ENCODE data around the gene PAPPA2. TPM values are rescaled to one million over a fixed set of nuclear protein-coding genes. Genes with fewer than 3 reads are reported as not detected.

PAPPA2 gene
- total RNA-seq, 4 donors from 2014 or later, result under 0.01 to 3.1 (median 0.45) TPM

DNA sequence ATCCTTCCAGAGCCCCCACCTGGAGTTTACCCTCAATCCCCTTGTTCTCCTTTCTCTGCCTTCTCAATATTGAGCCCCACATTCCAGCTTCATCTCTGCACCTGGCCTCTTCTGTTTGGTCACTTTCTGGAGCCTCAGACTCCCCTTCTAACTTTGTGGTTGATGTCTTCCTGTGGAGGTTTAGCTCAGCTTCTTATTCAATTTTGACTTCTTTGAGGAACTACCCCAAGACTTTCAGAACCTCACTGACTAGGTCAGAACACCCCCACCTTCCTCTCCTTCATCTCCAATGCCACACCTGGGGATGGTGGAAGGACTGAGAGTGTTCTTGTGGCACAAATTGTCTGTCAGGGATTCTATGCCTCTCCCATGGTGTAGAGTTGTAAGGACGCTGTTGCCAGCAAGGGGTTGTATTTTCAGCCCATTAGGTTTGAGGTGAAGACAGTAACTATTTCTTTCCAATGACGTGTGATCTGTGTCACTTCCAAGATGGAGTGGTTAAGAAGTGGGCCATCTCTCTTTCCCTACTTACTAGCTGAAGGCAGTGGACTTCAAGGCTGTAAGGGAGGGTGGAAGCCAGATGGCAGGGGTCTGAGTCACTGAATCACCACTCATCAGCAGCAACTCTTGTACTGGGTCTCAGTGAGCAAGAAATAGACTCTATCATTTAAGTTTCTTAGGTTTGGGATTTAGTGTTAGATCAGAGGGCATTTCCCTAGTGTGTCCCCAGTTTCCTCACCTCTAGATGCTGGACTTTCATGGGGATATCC lies 80.6 kb downstream of the PAPPA2 start:
- 73% methylated on average over 2 of the region's 2 CpGs for WGBS
- Histone ChIP-seq H3K36me3 (no peaks in the 10 kb centered on the region), H3K27ac (replicated peaks in 1 of 4) (no peak overlapping the region), H3K4me3 (no peak overlapping the region), H3K4me1 (no peaks in the 10 kb centered on the region), H3K27me3 (peaks cover 0 to 20% (median 0%) of the 10 kb centered on the region in 4 donors), H3K9me3 (no peaks in the 10 kb centered on the region)
- TF ChIP-seq, protein P1, sequence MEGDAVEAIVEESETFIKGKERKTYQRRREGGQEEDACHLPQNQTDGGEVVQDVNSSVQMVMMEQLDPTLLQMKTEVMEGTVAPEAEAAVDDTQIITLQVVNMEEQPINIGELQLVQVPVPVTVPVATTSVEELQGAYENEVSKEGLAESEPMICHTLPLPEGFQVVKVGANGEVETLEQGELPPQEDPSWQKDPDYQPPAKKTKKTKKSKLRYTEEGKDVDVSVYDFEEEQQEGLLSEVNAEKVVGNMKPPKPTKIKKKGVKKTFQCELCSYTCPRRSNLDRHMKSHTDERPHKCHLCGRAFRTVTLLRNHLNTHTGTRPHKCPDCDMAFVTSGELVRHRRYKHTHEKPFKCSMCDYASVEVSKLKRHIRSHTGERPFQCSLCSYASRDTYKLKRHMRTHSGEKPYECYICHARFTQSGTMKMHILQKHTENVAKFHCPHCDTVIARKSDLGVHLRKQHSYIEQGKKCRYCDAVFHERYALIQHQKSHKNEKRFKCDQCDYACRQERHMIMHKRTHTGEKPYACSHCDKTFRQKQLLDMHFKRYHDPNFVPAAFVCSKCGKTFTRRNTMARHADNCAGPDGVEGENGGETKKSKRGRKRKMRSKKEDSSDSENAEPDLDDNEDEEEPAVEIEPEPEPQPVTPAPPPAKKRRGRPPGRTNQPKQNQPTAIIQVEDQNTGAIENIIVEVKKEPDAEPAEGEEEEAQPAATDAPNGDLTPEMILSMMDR (IDR thresholded peaks at IDR 0.05), result no peak
- TF ChIP-seq POLR2A (IDR thresholded peaks at IDR 0.05; ENCODE audit: low read depth), result no peak
- no peak for TF ChIP-seq POLR2AphosphoS5 (IDR thresholded peaks at IDR 0.05)
- TF ChIP-seq EP300 (IDR thresholded peaks at IDR 0.05), result no peak
- intact Hi-C loops (cut with DNase I), result no loop called here
- DNase-seq (ENCODE audit: extremely low spot score), result no peak

DNA sequence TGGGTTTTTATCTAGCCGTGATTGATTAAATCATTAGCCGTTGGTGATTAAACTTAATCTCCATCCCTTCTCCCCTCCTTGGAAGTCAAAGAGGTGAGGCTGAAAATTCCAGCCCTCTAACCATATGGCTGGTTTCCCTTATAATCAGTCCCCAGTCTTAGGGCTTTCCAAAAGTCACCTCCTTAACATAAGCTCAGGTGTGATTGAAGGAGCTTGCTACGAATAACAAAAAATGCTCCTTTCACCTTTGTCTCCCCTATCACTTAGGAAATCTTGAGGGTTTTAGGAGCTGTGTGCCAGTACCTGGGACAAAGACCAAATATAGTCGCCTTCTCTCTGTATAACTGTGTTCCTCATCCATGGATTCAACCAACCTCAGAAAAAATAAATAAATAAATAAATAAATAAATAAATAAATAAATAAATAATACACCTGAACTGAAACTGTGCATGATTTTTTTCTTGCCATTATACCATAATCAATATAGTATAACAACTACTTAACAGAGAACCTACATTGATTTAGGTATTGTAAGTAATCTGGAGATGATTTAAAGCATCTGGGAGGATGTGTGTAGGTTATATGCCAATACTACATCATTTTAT lies 82.2 kb downstream of the PAPPA2 start:
- peaks cover 0 to 28% (median 0%) of the 10 kb centered on the region in 4 donors for H3K27me3 ChIP-seq
- WGBS, result 81% methylated on average over 4 of the region's 4 CpGs
- intact Hi-C loops (cut with DNase I), result no loop called here
- no peak overlapping the region for H3K4me3 ChIP-seq
- no peak for DNase-seq (ENCODE audit: extremely low spot score)
- TF ChIP-seq POLR2A (IDR thresholded peaks at IDR 0.05; ENCODE audit: low read depth) (no peak), EP300 (IDR thresholded peaks at IDR 0.05) (no peak), POLR2AphosphoS5 (IDR thresholded peaks at IDR 0.05) (no peak)
- TF ChIP-seq, protein P1 (IDR thresholded peaks at IDR 0.05), result no peak
- no peaks in the 10 kb centered on the region for H3K36me3 ChIP-seq
- no peaks in the 10 kb centered on the region for H3K4me1 ChIP-seq
- no peak overlapping the region for H3K27ac ChIP-seq (replicated peaks in 1 of 4)
- H3K9me3 ChIP-seq, result no peaks in the 10 kb centered on the region

DNA sequence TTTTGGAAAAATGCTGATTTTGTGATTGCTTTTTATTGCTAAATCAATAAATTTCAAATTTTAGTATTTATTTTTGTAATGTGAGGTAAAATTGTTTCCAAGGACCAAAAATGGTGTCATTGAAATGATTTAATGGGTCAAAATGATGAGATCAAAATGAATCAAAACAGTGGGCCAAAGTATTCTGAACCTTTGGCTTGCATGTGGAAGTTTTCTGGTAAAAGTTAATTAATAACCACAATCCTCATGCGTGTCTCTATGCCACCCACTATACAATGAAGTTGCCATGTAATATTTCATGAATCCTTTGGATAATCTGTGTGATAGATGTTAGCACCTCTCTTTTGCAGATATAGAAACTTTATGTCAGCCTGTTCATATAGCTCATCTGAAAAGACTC lies 83.8 kb downstream of the PAPPA2 start:
- Histone ChIP-seq H3K27me3 (peaks cover 0 to 43% (median 0%) of the 10 kb centered on the region in 4 donors), H3K27ac (replicated peaks in 1 of 4) (no peak overlapping the region), H3K4me3 (no peak overlapping the region), H3K36me3 (no peaks in the 10 kb centered on the region), H3K4me1 (no peaks in the 10 kb centered on the region), H3K9me3 (no peaks in the 10 kb centered on the region)
- DNase-seq (ENCODE audit: extremely low spot score), result no peak
- WGBS, result 81% methylated on average over 1 of the region's 1 CpG
- intact Hi-C loops (cut with DNase I), result no loop called here
- TF ChIP-seq, protein P1 (IDR thresholded peaks at IDR 0.05), result no peak
- no peak for TF ChIP-seq EP300 (IDR thresholded peaks at IDR 0.05)
- TF ChIP-seq POLR2A (IDR thresholded peaks at IDR 0.05; ENCODE audit: low read depth), result no peak
- no peak for TF ChIP-seq POLR2AphosphoS5 (IDR thresholded peaks at IDR 0.05)

DNA sequence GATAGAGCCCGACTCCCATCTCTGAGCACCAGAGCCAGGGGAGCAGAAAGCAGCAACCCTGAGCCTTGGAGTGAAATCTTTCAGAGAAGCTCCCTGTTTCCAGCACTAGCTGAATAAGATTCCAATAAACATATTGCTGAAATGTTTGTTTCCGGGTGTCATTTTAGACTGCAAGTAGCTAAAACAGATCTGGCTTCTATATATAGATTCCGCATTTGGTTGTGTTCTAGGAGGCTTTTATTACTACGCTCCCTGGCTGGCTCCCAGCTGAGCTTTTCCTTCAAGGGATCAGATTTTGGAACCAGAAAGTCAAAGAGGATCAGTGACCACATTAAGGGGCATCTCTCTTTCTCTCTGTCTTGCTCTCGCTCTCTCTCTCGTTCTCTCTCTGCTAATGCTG lies 88.2 kb downstream of the PAPPA2 start:
- H3K27ac ChIP-seq (replicated peaks in 1 of 4), result no peak overlapping the region
- no peaks in the 10 kb centered on the region for H3K4me1 ChIP-seq
- H3K36me3 ChIP-seq, result no peaks in the 10 kb centered on the region
- WGBS, result 50% methylated on average over 6 of the region's 6 CpGs
- H3K27me3 ChIP-seq, result peaks cover 0 to 63% (median 0%) of the 10 kb centered on the region in 4 donors
- no peaks in the 10 kb centered on the region for H3K9me3 ChIP-seq
- no peak for TF ChIP-seq POLR2A (IDR thresholded peaks at IDR 0.05; ENCODE audit: low read depth)
- no peak for TF ChIP-seq EP300 (IDR thresholded peaks at IDR 0.05)
- no peak for TF ChIP-seq POLR2AphosphoS5 (IDR thresholded peaks at IDR 0.05)
- TF ChIP-seq, protein P1 (IDR thresholded peaks at IDR 0.05), result no peak
- DNase-seq (ENCODE audit: extremely low spot score), result no peak
- intact Hi-C loops (cut with DNase I), result no loop called here
- no peak overlapping the region for H3K4me3 ChIP-seq

Data from esophagus muscularis mucosa (tissue), 4 donors.